ENCODE measurements around the gene MYOCD. TPM values are rescaled to one million over a fixed set of nuclear protein-coding genes. Genes with fewer than 3 reads are reported as not detected.

MYOCD gene
- under 1 TPM; 0.05 to 0.59 TPM for total RNA-seq
- polyA plus RNA-seq, result under 1 TPM; 0.14 to 0.31 TPM

GRCh38 chr17:12665263-12666210 lies at the start of gene MYOCD:
Gene MYOCD (plus strand): TSS chr17:12665890. CDS start chr17:12666189, 299 bp downstream.
- H3K36me3 ChIP-seq (ENCODE audit: control insufficient read depth in 4 of 4, insufficient read depth in 3 of 4, low read depth in 1 of 4, low read length in 3 of 4), result no peaks in the 10 kb centered on the region
- H3K27ac ChIP-seq (ENCODE audit: low read depth in 1 of 2, low read length in 2 of 2), result no peak within 1 kb of the TSS
- no peak for DNase-seq (ENCODE audit: low spot score)
- TF ChIP-seq RAD21 (IDR thresholded peaks at IDR 0.05) (peak in 1 of 2 donors; percentile 9), NR2F2 (IDR thresholded peaks at IDR 0.05) (no peak)
- no peak within 1 kb of the TSS for H3K9ac ChIP-seq (ENCODE audit: low read depth in 1 of 2, low read length in 2 of 2)
- peak within 1 kb of the TSS in 2 of 3 donors; percentile 38 to 40 for H3K4me3 ChIP-seq (ENCODE audit: low read depth in 1 of 3, low read length in 3 of 3)
- WGBS, result 3% methylated on average over 78 of the region's 78 CpGs
- H3K27me3 ChIP-seq (ENCODE audit: control insufficient read depth in 4 of 4, insufficient read depth in 4 of 4, low read length in 3 of 4), result peaks cover 0 to 34% (median 7%) of the 10 kb centered on the region in 4 donors
- no peaks in the 10 kb centered on the region for H3K9me3 ChIP-seq (ENCODE audit: control insufficient read depth in 4 of 4, low read length in 3 of 4)
- H3K4me1 ChIP-seq (ENCODE audit: control insufficient read depth in 4 of 4, insufficient read depth in 4 of 4, low read length in 3 of 4), result peaks cover 4 to 12% (median 8%) of the 10 kb centered on the region in 4 donors

DNA sequence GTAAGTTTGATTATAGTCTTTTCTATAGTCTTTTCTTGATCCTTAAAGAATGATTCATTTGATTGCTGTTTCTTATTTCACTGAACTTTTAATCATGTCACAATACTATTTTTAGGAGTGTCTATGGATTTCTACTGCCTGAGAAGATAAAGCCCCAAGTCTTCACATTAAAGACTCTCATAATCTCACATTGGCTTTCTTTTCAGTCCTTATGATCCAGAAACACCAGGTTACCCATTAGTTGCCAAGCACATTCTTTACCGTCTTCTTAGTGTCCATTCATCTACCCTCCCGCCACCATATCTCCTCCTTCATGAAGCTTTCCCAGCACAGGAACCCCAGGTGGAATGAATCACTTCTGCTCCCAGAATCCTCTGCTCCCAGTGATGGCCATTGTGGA lies 49.5 kb upstream of the MYOCD start:
- H3K27ac ChIP-seq (ENCODE audit: low read depth in 1 of 2, low read length in 2 of 2), result no peak overlapping the region
- no peaks in the 10 kb centered on the region for H3K4me1 ChIP-seq (ENCODE audit: control insufficient read depth in 4 of 4, insufficient read depth in 4 of 4, low read length in 3 of 4)
- TF ChIP-seq TAF1 (conservative IDR thresholded peaks at IDR 0.05) (no peak), JUND (IDR thresholded peaks at IDR 0.05) (no peak), RAD21 (IDR thresholded peaks at IDR 0.05) (no peak), ZBTB33 (IDR thresholded peaks at IDR 0.05) (no peak), GABPA (IDR thresholded peaks at IDR 0.05 in 1 of 2, conservative IDR thresholded peaks at IDR 0.05 in 1 of 2) (no peak), EGR1 (IDR thresholded peaks at IDR 0.05; ENCODE audit: low read depth in 2 of 2) (no peak), SP1 (IDR thresholded peaks at IDR 0.05) (no peak), NR2F2 (IDR thresholded peaks at IDR 0.05) (no peak), FOXA2 (IDR thresholded peaks at IDR 0.05) (no peak), FOXA1 (IDR thresholded peaks at IDR 0.05) (no peak), MAX (IDR thresholded peaks at IDR 0.05) (no peak), CTCF (IDR thresholded peaks at IDR 0.05; ENCODE audit: low read depth, low read length, missing input control) (no peak), RXRA (IDR thresholded peaks at IDR 0.05) (no peak), HNF4A (conservative IDR thresholded peaks at IDR 0.05) (no peak), HNF4G (IDR thresholded peaks at IDR 0.05) (no peak), YY1 (IDR thresholded peaks at IDR 0.05) (no peak)
- TF ChIP-seq, protein P1, sequence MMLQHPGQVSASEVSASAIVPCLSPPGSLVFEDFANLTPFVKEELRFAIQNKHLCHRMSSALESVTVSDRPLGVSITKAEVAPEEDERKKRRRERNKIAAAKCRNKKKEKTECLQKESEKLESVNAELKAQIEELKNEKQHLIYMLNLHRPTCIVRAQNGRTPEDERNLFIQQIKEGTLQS (IDR thresholded peaks at IDR 0.05), result no peak
- TF ChIP-seq, protein P2, sequence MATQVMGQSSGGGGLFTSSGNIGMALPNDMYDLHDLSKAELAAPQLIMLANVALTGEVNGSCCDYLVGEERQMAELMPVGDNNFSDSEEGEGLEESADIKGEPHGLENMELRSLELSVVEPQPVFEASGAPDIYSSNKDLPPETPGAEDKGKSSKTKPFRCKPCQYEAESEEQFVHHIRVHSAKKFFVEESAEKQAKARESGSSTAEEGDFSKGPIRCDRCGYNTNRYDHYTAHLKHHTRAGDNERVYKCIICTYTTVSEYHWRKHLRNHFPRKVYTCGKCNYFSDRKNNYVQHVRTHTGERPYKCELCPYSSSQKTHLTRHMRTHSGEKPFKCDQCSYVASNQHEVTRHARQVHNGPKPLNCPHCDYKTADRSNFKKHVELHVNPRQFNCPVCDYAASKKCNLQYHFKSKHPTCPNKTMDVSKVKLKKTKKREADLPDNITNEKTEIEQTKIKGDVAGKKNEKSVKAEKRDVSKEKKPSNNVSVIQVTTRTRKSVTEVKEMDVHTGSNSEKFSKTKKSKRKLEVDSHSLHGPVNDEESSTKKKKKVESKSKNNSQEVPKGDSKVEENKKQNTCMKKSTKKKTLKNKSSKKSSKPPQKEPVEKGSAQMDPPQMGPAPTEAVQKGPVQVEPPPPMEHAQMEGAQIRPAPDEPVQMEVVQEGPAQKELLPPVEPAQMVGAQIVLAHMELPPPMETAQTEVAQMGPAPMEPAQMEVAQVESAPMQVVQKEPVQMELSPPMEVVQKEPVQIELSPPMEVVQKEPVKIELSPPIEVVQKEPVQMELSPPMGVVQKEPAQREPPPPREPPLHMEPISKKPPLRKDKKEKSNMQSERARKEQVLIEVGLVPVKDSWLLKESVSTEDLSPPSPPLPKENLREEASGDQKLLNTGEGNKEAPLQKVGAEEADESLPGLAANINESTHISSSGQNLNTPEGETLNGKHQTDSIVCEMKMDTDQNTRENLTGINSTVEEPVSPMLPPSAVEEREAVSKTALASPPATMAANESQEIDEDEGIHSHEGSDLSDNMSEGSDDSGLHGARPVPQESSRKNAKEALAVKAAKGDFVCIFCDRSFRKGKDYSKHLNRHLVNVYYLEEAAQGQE (IDR thresholded peaks at IDR 0.05), result no peak
- no peaks in the 10 kb centered on the region for H3K36me3 ChIP-seq (ENCODE audit: control insufficient read depth in 4 of 4, insufficient read depth in 3 of 4, low read depth in 1 of 4, low read length in 3 of 4)
- no peaks in the 10 kb centered on the region for H3K27me3 ChIP-seq (ENCODE audit: control insufficient read depth in 4 of 4, insufficient read depth in 4 of 4, low read length in 3 of 4)
- H3K9ac ChIP-seq (ENCODE audit: low read depth in 1 of 2, low read length in 2 of 2), result no peak overlapping the region
- WGBS, result 92% methylated on average over 2 of the region's 2 CpGs
- DNase-seq (ENCODE audit: low spot score), result no peak
- no peaks in the 10 kb centered on the region for H3K9me3 ChIP-seq (ENCODE audit: control insufficient read depth in 4 of 4, low read length in 3 of 4)
- H3K4me3 ChIP-seq (ENCODE audit: low read depth in 1 of 3, low read length in 3 of 3), result no peak overlapping the region
